ENCODE results near the gene MRPL38.

- no peak for TF ChIP-seq BRCA1 (IDR thresholded peaks at IDR 0.05; ENCODE audit: low read depth, low read length)
- TF ChIP-seq RFX5 (IDR thresholded peaks at IDR 0.05; ENCODE audit: borderline replicate concordance, low read depth, low read length) = no peak
- no peak for TF ChIP-seq CTCF (IDR thresholded peaks at IDR 0.05; ENCODE audit: control extremely low read depth in 1 of 3, insufficient read depth in 1 of 3, low read depth in 1 of 3, low read length in 3 of 3)
- TF ChIP-seq SP1 (IDR thresholded peaks at IDR 0.05; ENCODE audit: low read depth, low read length) = no peak
- TF ChIP-seq USF2 (IDR thresholded peaks at IDR 0.05; ENCODE audit: low read length) = no peak
- no peak for TF ChIP-seq ZNF274 (IDR thresholded peaks at IDR 0.05; ENCODE audit: borderline replicate concordance, extremely low read depth, low read length)
- no peak for TF ChIP-seq CEBPB (IDR thresholded peaks at IDR 0.05; ENCODE audit: low read depth, low read length)
- no peak for TF ChIP-seq SUZ12 (IDR thresholded peaks at IDR 0.05; ENCODE audit: low read length)
- no peak for TF ChIP-seq GABPA (IDR thresholded peaks at IDR 0.05; ENCODE audit: borderline replicate concordance, insufficient read depth, low read length)
Measured at GRCh38 chr17:75873587-75874322, 30.9 kb downstream of the MRPL38 start.
